ENCODE measurements around the gene USP34.
"Not testable (repeated sequence)": the region's sequence is repeated elsewhere in the genome, so short reads cannot be mapped to it uniquely, and the experiment has no call there.

USP34 gene

DNA sequence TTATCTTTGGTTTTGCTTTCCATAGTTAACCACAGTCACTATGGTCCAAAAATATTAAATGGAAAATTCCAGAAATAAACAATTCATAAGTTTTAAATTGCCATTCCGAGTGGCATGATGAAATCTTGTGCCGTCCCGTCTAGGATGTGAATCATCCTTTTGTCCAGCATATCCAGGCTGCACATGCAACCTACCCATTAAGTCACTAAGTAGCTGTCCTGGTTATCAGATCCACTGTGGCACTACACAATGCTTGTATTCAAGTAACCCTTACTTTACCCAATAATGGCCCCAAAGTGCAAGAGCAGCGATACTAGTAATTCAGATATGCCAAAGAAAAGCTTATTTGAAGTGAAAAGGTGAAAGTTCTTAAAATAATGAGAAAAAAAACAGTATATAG lies 10.7 kb downstream of the USP34 start:
- no peak for DNase-seq (ENCODE audit: low read depth in 3 of 3)

DNA sequence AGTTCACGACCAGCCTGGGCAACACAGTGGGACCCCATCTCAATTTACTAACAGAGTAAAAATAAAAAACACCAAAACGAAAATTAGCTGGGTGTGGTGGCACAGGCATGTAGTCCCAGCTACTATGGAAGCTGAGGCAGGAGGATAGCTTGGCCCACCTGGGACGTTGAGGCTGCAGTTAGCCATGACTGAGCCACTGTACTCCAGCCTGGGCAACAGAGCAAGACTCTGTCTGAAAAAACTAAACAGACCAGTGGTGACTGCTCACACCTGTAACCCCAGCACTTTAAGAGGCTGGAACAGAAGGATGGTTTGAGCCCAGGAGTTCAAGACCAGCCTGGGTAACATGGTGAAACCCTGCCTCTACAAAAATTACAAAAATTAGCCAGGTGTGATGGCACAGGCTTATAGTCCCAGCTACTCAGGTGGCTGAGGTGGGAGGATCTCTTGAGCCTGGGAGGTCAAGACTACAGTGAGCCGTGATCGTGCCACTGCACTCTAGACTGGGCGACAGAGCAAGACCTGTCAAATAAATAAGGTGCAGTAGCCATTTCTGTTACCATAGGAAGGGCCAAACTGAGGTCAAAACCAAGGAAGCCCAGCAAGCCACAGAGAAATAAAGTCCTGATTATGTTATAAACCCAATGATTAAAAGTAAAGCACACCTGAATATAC lies 14.0 kb downstream of the USP34 start:
- no peak for DNase-seq (ENCODE audit: low read depth in 3 of 3)

DNA sequence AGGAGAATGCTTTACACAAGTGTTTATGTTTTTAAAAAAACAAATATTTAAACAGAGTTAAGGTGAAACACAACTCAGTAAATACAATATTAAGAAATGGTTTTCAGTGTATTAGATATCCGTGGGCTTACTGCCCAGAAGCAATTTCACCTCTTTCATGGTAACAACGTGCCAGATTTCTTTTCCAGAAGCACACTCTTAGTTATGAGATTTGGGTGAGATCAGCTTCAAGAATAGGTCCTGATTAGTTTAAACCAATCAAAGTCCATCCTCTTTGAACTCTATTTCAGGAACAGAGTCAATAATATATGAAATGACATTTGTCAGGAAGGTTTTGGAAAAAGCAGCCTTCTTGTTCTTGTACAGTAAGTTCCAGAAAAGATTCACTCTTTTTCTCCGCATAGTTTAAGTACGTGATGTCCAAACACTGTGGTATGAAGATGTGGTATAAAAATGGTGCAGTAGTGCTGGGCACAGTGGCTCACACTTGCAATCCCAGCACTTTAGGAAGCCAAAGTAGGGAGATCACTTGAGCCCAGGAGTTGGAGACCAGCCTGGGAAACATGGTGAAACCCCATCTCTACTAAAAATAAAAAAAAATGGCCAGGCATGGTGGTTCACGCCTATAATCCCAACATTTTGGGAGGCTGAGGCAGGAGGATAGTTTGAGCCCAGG lies 14.7 kb downstream of the USP34 start:
- no peak for DNase-seq (ENCODE audit: low read depth in 3 of 3)

DNA sequence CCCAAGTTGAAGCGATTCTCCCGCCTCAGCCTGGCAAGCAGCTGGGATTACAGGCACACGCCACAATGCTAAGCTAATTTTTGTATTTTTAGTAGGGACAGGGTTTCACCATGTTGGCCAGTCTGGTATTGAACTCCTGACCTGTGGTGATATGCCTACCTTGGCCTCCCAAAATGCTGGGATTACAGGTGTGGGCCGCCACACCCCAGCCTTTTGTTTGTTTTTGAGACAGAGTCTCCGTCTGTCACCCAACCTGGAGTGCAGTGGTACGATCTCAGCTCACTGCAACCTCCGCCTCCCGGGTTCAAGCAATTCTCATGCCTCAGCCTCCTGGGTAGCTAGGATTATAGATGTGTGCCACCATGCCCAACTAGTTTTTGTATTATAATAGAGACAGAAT lies 15.9 kb downstream of the USP34 start:
- not testable (repeated sequence) for DNase-seq (ENCODE audit: low read depth in 3 of 3)

DNA sequence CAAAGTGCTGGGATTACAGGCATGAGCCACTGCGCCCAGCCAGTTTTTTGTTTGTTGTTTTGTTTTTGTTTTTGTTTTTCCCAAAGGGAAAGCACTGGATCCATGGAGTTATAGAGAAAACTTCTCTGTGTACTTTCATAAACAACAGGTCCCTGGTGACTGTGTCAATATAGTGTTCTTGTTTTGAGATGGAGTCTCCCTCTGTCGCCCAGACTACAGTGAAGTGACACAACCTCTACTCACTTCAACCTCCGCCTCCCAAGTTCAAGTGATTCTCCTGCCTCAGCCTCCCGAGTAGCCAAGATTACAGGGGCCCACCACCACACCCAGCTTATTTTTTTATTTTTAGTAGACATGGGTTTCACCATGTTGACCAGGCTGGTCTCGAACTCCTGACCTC lies 16.5 kb downstream of the USP34 start:
- no peak for DNase-seq (ENCODE audit: low read depth in 3 of 3)

DNA sequence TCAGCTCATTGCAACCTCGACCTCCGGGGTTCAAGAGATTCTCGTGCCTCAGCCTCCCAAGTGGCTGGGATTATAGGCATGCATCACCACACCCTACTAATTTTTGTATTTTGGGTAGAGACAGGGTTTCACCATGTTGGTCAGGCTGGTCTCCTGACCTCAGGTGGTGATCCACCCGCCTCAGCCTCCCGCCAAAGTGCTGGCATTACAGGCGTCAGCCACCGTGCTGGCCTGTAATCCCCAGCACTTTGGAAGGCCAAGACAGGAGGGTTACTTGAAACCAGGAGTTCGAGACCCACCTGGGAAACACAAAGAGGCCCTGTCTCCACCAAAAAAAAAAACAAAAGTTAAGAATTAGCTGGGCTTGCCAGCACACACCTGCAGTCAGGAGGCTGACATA lies 18.5 kb downstream of the USP34 start:
- DNase-seq (ENCODE audit: low read depth in 3 of 3), result no peak

DNA sequence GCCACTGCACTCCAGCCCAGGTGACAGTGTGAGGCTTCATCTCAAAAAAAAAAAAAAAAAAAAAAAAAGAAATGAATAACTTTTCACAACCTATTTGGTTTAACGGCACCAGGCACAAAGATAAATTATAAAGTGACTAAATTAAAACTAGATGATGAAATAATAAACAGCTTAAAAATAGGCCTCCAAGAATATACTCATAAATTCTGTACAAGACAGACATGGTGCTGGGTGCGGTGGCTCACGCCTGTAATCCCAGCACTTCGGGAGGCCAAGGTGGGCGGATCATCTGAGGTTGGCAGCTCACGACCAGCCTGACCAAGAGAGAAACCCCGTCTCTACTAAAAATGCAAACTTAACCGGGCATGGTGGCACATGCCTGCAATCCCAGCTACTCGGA lies 19.7 kb downstream of the USP34 start:
- no peak for DNase-seq (ENCODE audit: low read depth in 3 of 3)

DNA sequence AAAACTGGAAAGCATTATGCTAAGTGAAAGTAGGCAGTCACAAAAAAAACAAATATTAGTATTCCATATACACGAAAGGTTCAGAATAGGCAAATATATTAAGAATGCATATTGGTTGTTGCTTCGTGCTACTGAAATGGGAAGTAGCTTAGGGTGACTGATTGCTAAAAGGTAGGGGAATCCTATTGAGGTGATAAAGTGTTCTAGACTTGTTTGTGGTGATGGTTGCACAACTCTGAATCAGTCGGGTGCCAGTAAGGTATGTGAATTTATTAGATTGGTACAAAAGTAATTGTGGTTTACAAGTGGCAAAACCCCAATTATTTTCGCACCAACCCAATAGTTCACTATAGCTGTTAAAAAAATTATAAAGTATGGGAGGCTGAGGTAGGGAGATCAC lies 20.7 kb downstream of the USP34 start:
- no peak for DNase-seq (ENCODE audit: low read depth in 3 of 3)

DNA sequence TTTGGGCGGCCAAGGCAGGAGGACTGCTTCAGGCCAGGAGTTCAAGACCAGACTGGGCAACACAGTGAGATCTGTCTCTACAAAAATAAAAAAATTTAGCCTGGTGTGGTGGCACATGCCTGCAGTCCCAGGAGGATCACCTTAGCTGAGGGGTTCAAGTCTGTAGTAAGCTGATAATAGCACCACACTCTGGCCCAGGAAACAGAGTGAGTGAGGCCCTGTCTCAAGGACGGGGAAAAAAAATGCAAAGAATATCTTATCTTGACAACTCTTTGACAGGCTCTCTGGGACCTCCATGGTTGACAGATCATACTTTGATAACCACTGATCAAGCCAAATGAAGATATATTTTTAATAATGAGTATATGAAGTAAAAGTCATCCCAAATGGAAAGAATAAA lies 22.7 kb downstream of the USP34 start:
- no peak for DNase-seq (ENCODE audit: low read depth in 3 of 3)

DNA sequence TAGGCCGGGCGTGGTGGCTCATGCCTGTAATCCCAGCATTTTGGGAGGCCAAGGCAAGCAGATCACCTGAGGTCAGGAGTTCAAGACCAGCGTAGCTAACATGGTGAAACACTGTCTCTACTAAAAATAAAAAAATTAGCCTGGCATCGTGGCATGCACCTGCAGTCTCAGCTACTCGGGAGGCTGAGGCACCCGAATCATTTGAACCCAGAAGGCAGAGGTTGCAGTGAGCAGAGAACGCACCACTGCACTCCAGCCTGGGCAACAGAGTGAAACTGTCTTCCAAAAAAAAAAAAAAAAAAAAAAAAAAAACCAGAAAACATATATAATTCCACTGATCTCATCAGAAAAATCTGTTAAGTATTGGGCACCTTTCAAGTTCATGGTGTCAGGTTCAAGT lies 23.9 kb downstream of the USP34 start:
- DNase-seq (ENCODE audit: low read depth in 3 of 3), result not testable (repeated sequence)

DNA sequence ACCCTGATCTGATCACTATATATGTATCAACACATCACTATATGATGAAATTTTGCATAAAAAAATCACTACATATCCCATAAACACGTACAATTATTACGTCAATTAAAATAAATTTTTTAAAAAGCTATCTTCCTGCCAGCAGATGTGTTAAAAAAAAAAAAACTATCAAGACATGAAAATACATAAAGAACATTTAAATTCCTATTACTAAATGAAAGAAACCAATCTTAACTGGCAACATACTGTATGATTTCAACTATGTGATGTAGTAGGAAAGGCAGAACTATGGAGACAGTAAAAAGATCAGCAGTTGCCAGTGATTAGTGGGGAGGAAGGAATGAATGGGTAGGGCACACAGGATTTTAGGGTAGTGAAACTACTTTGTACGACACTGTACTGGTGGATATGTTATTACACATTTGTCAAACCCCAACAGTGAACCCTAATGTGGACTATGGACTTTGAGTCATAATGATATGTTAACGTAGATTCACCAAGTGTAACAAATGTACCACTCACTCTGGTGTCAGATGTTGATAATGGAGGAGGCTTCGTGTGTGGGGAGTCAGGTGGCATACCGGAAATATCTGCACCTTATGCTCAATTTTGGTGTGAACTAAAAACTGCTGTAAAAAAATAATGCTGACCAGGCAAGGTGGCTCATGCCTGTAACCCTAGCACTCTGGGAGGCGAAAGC lies 27.4 kb downstream of the USP34 start:
- no peak for DNase-seq (ENCODE audit: low read depth in 3 of 3)

DNA sequence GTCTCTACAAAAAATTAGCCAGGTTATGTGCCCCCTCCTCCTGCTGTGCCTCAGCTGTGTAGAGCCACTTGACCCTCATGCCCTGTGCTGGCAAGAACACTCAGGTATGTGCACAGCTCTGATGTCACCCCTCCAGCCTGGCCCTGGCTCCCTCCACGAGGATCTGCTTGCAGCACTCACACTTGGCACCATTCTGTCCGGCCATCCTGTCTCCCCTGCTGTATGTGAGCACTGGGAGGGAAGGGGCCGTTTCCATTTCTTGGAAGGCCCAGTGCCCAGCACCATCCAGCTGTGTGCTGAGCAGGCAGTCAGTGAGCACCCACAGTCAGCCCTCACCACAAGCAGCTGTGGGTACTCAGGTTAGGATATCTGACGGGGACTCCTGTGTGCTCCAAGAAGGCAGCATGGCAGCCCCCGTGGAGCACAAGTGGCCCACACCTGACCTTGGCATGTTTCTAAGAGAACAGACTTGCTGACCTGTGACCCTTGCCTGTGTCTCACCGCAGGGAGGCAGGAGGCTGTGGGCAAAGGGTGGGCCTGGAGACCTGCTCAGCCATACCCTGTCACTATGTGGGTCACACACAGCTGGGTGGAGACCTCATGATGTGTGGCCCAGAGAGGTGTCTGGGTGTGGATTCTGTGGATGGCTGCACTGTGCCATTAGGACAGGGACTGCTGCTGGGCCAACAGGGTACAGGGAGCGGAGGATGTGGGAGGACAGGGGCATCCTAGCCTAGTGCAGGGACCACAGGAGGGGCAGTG lies 31.5 kb downstream of the USP34 start:
- no peak for DNase-seq (ENCODE audit: low read depth in 3 of 3)

DNA sequence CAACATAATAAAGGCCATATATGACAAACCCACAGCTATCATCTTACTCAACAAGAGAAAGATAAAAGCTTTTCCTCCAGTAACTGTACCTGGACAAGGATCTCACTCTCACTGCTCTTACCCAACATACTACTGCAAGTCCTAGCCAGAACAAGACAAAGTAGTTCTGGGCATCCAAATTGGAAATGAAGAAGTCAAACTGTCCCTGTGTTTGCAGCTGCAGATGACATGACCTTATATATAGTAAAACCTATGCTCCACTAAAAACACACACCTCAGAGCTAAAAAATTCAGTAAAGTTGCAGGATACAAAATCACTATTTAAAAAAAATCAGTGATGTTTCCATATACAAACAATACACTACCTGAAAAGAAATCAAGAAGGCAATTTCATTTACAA lies 32.2 kb downstream of the USP34 start:
- DNase-seq (ENCODE audit: low read depth in 3 of 3), result no peak

DNA sequence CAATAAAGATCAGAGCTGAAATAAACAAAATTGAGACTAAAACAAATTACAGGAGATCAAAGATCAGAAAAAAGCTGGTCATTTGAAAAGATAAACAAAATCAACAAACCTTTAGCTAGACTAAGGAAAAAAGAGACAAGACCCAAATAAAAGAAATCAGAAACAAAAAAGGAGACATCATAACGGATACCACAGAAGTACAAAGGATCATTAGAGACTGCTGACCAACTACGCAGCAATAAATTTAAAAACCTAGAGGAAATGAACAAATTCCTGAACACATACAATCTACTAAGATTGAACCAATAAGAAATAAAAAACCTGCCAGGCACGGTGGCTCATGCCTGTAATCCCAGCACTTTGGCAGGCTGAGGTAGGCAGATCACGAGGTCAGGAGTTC lies 33.7 kb downstream of the USP34 start:
- DNase-seq (ENCODE audit: low read depth in 3 of 3), result no peak

DNA sequence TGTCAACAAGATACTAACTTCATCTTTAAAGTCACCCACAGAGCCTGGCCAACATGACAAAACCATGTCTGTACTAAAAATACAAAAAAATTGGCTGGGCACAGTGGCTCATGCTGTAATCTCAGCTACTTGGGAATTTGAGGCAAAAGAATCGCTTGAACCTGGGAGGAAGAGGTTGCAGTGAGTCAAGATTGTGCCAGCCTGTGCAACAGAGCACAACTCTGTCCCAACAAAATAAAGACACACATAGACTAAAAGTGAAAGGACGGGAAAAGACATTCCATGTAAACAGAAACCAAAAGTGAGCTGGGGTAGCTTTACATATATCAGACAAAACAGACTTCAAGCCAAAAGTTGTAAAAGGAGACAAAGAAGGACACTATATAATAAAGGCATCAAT lies 34.8 kb downstream of the USP34 start:
- no peak for DNase-seq (ENCODE audit: low read depth in 3 of 3)

DNA sequence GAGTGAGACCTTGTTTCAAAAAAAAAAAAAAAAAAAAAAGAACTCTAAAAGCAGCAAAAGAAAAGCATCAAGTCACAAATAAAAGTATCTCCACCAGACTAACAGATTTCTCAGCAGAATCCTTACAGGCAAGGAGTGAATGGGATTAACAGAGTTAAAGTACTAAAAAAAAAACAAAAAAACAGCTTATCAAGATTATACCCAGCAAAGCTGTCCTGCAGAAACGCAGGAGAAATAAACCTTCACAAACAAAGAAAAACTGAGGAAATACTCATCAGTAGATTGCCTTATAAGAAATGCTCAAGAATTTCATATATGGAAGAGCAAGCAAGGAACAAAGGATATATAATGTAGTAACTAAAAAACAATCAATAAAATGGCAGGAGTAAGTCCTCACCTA lies 35.6 kb downstream of the USP34 start:
- DNase-seq (ENCODE audit: low read depth in 3 of 3), result no peak

DNA sequence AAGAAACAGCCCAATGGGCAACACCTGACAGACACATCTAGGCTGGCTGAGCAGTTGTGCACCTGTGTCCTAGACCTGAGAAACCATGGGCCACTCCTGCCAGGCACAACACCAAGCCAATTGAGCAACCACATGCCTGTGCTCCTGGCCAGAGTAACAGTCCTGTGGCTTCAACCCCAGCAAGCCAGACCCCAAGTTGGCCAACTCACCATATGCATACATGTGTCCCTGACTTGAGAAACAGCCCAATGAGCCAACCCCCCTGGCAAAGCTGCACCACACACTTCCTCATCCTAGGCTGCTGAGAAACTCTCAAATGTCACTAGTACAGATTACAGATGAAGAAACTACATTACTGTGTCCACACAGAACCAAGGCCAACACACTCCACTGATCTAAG lies 36.6 kb downstream of the USP34 start:
- DNase-seq (ENCODE audit: low read depth in 3 of 3), result no peak

DNA sequence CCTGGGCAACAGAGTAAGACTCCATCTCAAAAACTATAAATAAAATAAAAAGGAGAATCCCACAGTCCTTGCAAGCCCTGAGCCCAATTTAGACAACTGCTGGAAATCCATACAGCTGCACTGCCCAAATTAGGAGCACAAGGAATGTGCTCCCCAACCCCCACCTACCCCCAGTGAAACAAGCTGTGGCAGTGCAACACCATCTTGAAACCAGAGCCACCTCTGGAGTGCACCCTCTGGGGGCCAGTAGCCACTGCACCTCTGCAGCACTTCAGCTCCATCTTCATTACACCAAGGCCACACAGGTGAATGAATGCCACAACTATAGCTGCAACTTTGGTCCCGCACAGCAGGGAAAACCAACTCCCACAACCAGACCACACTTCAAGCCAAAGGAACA lies 37.3 kb downstream of the USP34 start:
- no peak for DNase-seq (ENCODE audit: low read depth in 3 of 3)

DNA sequence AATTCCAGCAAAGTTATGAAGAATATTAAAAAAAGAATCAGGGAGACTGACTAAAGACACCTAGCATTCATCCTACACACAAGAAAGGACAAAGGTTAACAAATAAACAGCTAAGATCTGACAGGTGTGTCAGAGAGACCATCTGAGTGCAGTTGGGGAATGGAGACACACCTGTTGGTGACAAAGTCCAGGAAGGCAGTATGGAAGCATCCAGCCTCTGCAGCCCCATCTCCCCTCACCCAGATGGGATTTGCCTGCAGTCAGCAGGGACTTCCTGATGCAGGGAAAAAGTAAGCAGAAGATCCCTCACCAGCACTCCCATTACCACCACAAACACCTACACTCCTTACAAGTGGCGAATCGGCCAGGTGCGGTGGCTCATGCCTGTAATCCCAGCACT lies 37.9 kb downstream of the USP34 start:
- DNase-seq (ENCODE audit: low read depth in 3 of 3), result no peak

DNA sequence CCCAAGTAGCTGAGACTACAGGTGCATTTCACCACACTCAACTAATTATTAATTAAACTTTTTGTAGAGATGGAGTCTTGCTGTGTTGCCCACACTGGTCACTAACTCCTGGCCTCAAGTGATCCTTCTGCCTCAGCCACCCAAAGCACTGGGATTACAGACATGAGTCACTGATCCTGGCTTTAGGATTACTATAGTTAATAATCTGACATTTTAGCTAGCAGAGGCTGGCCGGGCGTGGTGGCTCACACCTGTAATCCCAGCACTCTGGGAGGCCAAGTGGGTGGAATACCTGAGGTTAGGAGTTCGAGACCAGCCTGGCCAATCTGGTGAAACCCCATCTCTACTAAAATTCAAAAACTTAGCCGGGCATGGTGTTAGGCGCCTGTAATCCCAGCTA lies 39.5 kb downstream of the USP34 start:
- DNase-seq (ENCODE audit: low read depth in 3 of 3), result no peak

DNA sequence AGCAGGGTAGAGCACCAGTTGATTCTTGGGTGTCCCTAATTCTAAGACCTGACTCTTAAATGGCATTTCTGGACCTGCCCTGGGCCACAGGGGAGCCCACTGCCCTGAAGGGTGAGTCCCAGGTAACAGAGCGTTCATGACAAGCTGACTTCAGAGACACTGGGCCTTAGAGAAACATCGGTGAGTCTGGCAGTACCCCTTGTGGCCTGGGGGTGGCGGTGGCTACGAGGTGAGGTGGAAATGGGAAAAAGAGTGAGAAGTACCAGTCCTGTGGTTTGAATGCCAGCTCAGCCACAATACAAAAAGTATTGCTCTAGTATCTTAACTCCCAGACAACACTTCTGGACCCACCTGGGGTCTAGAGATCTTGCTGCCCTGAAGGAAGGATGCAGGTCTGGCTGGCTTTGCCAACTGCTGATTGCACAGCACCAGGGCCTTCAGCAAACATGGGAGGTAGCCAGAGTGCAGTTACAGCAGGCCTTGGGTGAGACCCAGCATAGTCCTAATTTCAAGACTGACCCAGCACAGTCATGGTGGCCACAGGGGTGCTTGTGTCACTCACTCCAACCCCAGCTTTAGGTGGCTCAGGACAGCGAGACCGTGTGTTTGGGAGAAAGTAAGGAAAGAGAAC lies 44.5 kb downstream of the USP34 start:
- DNase-seq (ENCODE audit: low read depth in 3 of 3), result peak; percentile 40 to 61 (median 47)

DNA sequence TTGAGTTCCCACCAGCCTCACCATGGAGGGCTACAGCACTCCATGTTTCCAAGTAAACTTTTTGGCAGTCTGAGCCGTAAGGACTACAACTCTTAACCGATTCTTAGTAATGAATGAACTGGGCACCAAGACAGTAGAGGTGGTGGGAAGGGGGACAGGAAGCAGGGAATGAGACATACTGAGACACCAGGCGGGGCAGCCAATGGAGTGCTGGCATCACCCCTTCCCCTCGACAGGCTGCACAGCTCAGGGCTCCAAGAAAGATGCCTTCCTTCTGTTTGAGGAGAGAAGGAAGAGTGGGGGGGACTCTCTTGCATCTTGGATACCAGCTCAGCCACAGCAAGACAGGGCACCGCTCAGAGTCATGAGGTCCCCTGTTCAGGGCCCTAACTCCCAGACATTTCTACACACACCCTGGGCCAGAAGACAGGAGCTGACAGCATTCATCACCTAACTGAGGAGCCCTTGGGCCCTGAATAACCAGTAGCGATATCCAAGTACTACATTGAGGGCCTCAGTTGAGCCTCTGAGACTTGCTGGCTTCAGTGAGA lies 45.2 kb downstream of the USP34 start:
- no peak for DNase-seq (ENCODE audit: low read depth in 3 of 3)
